ENCODE data around the gene DYNC1I1.

- TF ChIP-seq EZH2phosphoT487 (IDR thresholded peaks at IDR 0.05; ENCODE audit: insufficient read depth, low read depth) (no peak), EZH2 (IDR thresholded peaks at IDR 0.05; ENCODE audit: insufficient read depth, poor library complexity, severe bottlenecking) (no peak)
Observed at GRCh38 chr7:96093435-96093834, 321.1 kb downstream of the DYNC1I1 start.
